SKM-1 treated with dmso at 0.1 percent for 144 hours (cell line): ENCODE measurements around the gene GLT6D1.

Source experiments
- DNase-seq: peaks from one replicate; lab custom pipeline; 2025; ENCODE audit not compliant: unreplicated experiment; lab: John Stamatoyannopoulos, UW

GLT6D1 gene

DNA sequence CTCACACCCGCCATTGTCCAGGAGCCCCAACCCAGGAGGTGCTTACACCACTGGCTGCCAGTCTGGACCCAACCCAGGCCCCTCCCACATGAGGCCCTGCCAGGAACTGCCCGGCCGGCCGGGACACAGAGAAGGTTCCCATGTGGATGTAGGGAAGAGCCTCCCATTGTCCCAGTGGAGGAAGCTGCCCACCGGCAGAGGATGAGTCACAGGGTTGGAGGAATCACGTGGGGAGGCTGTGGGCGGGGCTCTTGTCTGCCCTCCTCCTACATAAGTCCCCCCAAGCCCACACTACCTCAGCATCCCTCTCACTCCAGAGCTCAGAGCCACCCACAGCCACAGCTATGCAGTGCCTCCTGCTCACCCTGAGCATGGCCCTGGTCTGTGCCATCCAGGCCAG lies 51.7 kb downstream of the GLT6D1 start:
- no peak for DNase-seq

DNA sequence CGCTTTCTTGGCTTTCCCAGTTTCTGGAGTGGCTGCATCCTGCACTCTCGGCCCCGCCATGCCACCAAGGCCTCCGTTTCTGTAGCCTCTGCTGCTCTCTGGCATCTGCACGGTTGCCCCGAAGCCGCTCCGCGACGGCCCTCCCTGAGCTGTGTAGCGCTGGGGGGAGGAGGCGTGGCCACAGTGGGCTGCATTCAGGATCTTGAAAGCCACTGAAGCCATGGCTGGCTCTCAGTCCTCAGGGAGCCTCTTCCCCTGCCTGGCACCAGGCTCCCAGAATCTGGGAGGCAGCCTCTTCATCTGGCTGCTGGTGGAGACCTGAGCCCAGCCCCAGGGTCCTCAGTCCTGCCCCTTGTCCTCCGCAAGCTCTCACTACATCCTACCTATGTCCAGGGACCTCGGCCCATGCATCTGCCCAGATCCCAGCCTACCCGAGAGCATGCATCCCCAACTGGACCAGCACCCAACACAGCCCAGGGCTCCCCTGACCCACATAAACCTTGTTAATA lies 52.7 kb downstream of the GLT6D1 start:
- no peak for DNase-seq

DNA sequence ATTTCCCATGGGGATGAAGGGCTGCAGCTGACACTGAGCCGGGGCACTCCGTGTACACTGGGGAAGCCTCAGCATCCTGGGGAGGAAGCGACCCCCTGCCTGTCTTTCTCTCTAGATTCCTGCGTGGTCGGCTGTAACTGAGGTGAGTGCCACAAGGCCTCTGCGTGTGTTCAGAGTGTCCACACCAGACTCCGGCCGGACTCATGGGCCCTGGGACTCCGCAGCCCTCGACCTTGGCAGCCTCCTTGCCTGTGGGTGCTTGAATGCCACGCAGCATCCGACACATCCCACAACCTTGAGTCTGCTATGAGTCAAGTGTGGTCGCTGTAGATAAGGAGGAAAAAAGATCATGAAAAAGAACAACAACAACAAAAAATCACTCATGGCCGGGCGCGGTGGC lies 54.4 kb downstream of the GLT6D1 start:
- no peak for DNase-seq

DNA sequence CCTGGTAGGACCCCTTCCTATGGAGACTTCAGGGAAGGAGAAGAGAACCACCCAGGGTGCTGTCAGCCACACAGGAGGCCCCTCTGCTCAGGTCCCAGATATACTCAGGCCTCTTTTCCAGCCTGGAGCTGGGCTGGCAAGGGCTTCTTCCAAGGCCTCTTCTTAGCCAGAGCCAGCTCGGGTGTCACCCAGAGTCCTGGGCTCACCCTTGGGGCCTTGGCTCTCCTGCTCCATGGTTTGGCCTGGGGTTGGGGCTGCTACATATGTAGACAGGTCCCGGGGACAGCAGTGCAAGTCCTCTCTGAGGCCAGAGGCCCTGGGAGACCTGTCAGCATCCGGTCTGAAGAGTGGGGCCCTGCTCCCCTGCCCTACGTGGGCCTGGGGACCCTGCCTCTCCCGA lies 55.0 kb downstream of the GLT6D1 start:
- no peak for DNase-seq

DNA sequence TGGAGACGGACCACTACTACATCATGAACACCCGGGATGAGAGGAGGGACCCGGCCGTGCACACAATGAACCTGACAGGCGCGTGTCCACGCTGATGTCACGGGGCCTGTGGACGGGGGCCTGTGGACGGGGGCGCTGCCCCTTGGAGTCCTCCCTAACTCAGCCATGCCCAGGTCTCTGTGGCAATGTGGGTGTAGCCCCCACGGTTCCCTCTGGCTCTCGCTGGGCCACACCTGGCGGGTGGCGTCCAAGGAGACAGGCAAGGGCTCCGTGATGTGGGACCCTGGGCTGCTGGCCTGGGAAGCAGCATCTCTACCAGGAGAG lies 55.7 kb downstream of the GLT6D1 start:
- DNase-seq, result no peak

DNA sequence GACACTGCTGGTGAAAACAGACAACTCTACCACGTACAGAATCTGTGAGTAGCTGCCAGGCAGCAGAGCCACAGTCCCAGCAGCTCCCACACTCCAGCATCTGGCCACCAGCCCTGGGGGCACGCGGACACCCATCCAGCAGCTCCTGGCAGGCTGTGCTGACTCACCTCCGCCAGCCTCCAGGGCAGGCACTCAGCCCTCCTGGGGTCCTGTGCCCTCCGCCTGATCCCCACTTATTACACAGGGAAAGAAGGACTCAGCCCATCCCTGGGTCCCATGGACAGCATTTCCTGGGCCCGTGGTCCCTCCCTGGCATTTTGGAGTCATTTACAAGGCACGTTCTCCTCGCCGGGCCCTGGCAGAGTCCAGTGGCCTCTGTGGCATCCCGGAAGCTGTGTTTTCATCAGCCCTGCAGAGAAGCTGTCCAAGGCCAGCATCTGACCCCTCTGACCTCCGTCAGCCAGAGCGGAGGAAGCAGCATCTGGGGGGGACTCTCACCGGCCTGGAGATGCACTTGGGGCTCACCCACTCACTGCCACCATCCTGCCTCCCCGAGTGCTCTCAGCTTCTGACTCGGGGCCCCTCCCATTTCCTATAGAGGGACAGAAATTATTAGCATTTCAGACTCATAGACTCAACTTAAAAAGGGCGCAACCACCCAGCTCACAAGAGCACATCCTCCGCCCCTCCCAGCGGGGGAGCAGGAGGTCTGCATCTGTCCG lies 56.2 kb downstream of the GLT6D1 start:
- DNase-seq, result no peak

DNA sequence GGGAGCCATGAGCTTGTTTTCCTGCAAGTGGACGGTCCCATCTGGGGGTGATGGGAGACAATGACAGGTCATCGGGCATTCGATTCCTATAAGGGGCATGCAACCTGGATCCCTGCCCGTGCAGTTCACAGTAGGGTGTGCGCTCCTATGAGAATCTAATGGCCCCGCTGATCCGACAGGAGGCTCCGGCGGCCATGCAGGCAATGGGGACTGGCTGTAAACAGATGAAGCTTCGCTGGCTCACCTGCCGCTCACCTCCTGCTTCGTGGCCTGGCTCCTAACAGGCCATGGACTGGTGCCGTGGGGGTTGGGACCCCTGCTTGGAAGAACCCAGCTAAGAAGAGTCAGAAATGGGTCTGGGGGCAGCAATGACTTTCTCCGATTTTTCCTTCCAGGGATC lies 56.8 kb downstream of the GLT6D1 start:
- DNase-seq, result no peak

DNA sequence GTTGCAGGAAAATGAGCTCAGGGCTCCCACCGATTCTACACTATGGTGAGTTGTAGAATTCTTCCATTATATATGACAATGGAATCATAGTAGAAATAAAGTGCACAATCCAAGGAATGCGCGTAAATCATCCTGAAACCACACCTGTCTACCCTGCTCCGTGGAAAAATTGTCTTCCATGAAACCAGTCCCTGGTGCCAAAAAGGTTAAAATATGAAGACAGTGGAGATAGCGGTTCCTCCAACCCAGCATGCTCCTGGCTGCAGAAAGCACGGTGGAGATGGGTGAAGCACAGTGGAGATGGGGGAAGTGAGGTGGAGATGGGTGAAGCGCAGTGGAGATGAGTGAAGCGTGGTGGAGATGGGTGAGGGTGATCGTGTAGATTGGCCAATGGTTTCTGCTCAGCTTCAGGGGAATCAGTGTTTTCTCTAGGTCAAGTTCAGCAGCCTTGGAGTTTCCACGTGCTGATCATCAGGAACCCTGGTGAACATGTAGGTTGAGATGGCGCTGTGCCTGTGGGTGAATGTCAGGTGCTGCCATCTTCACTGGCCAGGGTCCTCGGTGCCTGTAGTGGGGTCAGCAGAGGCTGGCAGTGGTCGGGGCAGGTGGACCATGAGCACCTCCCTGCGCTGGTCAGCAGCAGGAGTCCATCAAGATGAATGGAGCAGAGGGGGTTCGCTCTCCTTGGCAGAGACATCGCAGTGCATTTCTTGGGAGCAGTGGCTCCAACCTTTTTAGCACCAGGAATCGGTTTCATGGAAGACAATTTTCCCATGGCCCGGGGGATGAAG lies 57.5 kb downstream of the GLT6D1 start:
- DNase-seq, result no peak

DNA sequence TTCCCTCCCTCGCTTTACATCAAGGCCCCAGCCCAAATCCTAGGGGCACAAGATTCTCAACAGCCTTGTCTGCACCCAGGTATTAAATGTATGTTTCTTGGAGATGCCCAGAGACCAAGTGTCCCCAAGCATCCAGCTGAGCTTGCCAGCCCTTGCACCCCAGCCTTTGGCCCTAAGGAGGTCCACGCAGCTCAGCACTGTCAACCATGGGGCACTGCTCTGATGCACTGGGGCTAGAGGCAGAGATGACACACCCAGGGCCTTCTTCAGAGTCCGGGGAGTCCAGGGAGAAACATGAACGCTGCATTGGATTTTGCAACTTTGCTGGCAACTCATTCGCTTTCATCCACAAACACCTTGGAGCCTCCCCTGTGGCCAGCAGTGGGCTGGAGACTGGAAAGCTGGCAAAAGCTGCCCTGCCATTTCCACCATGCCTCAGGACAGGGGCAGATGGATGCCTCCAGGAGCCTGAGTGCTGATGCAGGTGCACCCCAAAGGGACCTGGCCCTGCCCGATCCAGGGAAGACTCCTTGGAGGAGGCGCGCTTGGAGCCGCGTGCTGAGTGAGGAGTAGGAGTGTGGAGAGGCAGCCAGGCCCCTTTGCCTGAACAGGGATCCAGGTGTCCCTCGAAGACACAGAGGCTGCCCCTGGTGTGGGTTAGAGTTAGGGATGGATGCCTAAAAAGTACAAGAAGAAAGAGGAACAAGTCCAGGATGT lies 58.5 kb downstream of the GLT6D1 start:
- no peak for DNase-seq

DNA sequence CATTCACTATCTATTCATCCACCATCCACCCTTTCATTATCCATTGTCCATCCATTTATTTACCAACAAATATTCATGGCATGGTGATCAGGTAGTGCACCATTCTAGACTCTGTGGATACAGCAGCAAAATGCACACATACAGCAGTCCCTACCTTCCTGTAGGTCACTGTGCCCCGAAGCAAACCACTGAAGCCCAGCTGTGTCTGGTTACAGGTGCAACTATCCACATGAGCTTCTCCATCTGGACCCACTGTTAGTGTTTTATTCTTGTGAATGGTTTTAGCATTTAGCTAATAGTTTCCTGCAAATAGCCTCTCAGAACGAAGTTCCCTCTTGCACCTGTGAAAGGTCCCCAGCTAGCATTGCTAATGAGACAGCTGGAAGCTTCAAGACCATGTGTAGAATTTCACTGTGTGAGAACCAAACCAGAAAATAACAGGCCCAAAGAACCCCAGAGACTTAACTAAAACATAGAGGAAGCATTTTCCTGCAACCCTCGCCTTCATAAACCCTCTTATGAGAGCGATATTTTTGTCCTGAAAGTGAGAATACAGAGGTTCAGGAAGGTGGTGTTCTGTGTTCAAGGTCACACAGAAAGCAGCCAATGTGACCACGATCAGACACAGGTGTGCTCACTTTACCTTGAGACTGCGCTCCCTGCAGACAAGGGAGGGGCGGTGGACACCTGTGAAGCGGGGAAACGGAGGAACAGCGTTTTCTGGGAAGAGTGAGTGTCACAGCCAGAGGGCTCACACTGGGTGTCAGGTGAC lies 59.3 kb downstream of the GLT6D1 start:
- no peak for DNase-seq

DNA sequence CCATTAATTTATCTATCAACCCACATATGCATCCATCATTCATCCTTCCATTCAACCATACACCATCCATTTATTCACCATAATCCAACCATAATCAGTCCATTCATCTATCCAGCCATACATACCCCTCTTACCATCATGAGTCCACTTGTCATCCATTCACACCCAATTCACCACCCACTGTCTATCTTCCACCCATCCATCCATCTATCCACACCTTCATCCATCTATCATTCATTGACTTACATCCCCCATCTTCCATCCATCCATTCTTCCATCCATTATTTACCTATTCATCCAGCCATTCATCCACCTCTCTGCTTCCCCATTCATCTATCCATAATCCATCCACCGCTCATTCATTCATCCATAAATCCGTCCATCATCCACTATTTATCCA lies 60.0 kb downstream of the GLT6D1 start:
- no peak for DNase-seq

DNA sequence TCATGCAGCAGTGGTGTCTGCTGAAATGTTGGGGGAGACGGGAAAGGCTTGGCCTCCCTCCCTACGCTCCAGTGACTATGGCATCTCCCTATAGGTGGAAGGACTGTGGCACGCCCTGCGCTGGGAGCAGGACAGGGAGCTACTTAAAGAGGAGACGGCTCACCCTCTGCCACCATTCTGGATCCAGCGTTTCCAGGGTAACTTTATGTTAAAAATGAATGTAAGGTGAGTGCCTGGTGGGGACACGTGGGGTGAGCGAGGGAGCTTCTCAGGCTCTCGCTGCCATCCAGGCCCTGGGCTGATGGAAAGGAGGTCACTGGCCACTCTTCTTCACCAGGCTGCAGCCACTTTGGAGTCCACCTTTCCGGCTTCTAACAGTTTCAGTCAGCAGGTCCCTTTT lies 62.1 kb downstream of the GLT6D1 start:
- DNase-seq, result no peak

DNA sequence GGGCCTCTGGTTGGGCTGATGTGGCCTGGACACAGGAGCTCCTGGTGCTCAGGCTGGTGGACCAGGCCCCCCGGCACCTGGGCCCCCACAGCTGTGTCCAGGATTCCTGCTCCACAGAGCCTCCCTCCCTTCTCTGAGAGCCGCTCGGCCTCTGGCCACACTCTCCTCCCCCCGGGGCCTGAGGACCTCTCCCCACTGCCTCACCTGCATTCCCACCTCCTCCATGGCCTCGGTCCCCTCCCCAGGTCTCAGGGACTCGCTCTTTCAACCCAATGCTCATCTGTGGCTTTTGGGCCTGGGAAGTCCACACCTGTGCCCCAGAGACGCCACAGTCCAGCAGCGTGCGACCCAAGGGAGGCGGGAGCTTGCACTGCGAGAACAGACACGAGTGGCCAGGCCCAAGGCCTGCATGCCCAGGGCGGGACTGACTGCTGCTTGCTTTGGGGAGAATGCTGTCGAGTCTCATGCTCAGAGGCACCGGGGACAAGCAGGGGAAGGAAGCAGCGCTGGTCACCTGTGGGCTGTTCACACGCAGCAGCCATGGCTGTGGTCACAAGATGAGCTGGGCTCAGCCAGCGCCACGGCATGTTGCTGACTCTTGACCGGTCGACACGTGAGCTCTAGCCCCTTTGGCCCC lies 63.2 kb downstream of the GLT6D1 start:
- DNase-seq, result no peak

DNA sequence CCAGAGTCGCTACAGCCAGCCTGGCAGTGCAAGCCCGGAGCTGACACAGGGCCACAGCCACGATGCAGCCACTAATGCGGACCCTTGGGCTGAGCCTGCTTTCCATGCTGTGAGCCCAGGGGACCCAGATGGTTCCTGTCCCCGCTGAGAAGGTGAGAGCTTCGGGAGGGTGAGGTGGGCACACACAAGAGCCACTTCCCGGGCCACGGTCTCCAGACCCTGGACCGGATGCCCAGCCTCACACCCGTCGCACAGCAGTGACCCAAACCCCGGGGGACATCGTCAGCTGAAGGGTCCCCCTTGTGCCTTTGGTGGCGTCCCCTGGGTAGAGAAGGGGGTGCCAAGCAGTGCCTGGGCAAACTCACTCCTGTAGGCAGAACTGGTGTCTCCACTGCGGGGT lies 64.4 kb downstream of the GLT6D1 start:
- DNase-seq, result no peak

DNA sequence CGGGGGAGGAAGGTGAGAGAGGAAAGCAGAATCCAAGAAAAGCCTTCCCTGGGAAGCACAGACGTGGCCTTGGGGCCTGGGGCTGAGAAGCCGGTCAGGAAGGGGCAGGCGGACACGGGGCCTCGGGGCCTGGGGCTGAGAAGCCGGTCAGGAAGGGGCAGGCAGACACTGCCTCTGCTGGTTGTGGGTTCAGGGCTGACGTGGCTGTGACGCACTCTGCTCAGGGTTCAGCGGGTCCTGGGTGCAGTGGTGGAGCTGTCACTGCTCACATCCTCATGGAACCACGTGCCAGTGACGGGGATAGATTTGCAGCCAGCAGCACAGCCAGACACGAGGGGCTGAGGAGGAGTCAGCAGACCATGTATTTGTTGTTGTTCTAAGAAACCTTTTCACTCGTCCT lies 65.0 kb downstream of the GLT6D1 start:
- DNase-seq, result no peak
